Activated naive CD8-positive, alpha-beta T cell treated with anti-CD3 and anti-CD28 coated beads for 36 hours (primary cell): ENCODE data around the gene MINDY3. TPM values are rescaled to one million over a fixed set of nuclear protein-coding genes. Genes with fewer than 3 reads are reported as not detected.
"Not testable (repeated sequence)": the region's sequence is repeated elsewhere in the genome, so short reads cannot be mapped to it uniquely, and the experiment has no call there.

Source experiments
- DNase-seq: peaks from one replicate; pipeline ENCODE4 v3.0.0; 2021
- H3K27ac Mint-ChIP-seq: one replicate; pipeline ENCODE4 v1.8.0; 2022; ENCODE audit warnings: mild to moderate bottlenecking, moderate library complexity, mixed read lengths
- H3K27me3 Mint-ChIP-seq: one replicate; pipeline ENCODE4 v1.8.0; 2022; ENCODE audit warnings: mild to moderate bottlenecking, mixed read lengths
- H3K36me3 Mint-ChIP-seq: one replicate; pipeline ENCODE4 v1.8.0; 2021; ENCODE audit warnings: mild to moderate bottlenecking, mixed read lengths
- H3K4me1 Mint-ChIP-seq: one replicate; pipeline ENCODE4 v1.8.0; 2021; ENCODE audit warnings: mixed read lengths
- H3K4me3 Mint-ChIP-seq: one replicate; pipeline ENCODE4 v1.8.0; 2022; ENCODE audit warnings: mild to moderate bottlenecking, moderate library complexity, mixed read lengths
- H3K9me3 Mint-ChIP-seq: one replicate; pipeline ENCODE4 v1.8.0; 2022; ENCODE audit warnings: mixed read lengths
- total RNA-seq, 2 experiments: library from RNA; stranded (reverse); gene quantifications; one replicate each; pipeline ENCODE4 v1.2.3, GENCODE V29; 2021

The MINDY3 gene
- total RNA-seq, 2 experiments from 2014 or later: 17.7 to 18.0 TPM

DNA sequence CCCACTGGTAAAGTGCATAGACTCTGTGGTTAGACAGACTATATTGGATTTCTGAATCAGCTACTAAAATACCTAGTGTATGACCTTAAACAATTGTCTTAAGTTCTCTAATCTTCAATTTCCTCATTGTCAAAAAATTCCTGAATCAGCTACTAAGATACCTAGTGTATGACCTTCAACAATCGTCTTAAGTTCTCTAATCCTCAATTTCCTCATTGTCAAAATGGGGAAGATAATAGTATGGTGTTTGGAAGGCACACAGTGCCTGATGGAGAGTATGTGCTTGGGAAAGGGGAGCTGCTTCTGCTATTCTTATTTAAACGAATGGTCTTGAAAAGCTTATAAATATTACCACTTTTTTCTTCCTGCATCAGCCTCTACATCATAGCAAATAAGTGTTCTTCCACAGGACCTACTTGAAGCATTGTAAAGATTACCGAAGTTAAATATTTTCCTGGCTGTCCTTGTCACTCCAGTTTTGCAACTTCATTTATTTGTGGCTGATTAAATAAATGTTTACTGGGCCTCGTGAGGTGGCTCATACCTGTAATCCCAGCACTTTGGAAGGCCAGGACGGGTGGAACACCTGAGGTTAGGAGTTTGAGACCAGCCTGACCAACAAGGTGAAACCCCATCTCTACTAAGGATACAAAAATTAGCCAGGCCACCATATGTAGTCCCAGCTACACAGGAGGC, 76.2 kb downstream of the MINDY3 start:
- DNase-seq: no peak
- Mint-ChIP-seq H3K27ac (no peak overlapping the region), H3K4me1 (no peaks in the 10 kb centered on the region), H3K4me3 (no peak overlapping the region), H3K9me3 (peaks cover 1% of the 10 kb centered on the region), H3K36me3 (peaks cover 58% of the 10 kb centered on the region), H3K27me3 (no peaks in the 10 kb centered on the region)

DNA sequence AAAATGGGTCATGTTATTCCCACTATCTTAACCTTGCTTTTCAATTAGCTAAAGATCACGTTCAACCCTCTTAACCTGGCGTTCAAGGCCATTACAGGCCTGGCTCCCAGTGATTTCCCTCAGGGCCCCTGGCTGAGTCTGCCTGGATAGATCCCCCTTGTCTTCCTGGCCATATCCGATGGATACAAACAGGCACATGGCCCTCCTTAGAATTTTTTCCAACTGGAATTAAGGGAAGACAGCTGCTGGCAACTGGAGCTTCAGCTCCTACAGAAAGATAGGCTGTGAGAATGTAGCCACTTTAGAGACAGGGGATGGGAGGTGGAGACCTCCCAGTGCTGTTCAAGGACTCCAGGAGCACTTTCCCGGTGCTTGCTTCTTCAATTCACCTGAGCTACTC, 77.5 kb downstream of the MINDY3 start:
- DNase-seq: no peak
- no peak overlapping the region for H3K4me3 Mint-ChIP-seq
- peaks cover 63% of the 10 kb centered on the region for H3K36me3 Mint-ChIP-seq
- H3K9me3 Mint-ChIP-seq: peaks cover 3% of the 10 kb centered on the region
- H3K27ac Mint-ChIP-seq: no peak overlapping the region
- no peaks in the 10 kb centered on the region for H3K4me1 Mint-ChIP-seq
- no peaks in the 10 kb centered on the region for H3K27me3 Mint-ChIP-seq

DNA sequence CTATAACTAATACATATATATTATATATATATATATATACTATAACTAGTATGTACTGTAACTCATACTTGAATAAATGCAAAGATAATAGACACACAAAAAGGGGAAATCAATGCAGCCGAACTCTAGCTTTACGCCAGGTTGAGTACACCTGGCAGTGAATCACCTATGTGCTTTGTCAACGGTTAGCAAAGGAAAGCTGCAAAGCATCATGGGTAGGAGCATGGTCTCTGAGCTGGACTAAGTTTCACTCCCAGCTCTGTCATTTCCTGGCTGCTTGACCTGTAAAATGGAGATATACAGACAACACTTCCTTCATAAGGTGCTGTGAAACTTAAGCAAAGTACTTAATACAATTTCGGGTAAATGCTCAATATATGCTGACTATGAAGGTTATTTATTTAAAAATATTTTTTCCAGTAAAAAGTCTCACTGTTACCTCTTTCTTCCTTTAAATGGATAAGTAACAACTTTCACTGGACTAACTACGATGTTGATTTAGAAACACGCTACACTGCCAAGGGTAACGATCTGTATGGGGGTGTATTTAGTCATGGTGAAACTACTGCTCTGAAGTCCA, 78.8 kb downstream of the MINDY3 start:
- no peak for DNase-seq
- H3K27me3 Mint-ChIP-seq: no peaks in the 10 kb centered on the region
- no peak overlapping the region for H3K4me3 Mint-ChIP-seq
- H3K27ac Mint-ChIP-seq: no peak overlapping the region
- no peaks in the 10 kb centered on the region for H3K4me1 Mint-ChIP-seq
- peaks cover 12% of the 10 kb centered on the region for H3K9me3 Mint-ChIP-seq
- H3K36me3 Mint-ChIP-seq: peaks cover 70% of the 10 kb centered on the region

DNA sequence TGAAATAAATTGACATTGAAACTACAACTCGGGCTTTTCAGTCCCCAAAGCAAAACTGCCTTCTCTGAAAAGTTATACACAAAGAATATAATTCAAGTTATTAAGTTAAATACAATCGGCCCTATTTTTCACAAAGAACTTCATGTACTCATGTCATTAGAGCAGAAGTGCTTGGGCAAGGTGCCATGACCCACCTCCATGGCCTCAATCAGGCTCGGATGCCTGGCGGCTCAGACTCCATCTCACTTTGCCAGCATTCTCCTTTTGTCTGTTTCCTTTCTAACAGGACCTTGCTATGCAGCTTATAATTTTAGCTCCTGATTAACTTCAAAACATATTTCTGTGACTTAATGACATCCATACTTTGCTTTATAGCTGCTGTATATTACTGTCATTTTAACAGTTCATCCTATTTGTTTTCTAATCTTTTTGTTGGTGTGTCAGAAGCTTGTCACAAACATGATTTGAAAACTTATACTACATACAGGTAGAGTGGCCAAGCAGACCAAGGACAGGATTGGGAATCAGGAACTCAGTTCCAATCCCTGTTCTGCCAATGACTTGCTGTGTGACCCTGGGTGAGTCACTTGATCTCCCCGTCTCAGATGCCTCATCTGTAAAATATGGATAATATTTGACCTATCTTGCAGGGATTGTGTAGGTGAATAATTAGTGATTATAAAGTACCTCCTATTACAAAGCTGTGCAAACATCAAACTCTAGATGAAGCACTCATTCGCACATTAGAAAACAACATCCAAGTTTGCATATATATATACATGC, 79.8 kb downstream of the MINDY3 start:
- H3K27me3 Mint-ChIP-seq: no peaks in the 10 kb centered on the region
- no peak overlapping the region for H3K4me3 Mint-ChIP-seq
- DNase-seq: no peak
- no peaks in the 10 kb centered on the region for H3K4me1 Mint-ChIP-seq
- peaks cover 16% of the 10 kb centered on the region for H3K9me3 Mint-ChIP-seq
- no peak overlapping the region for H3K27ac Mint-ChIP-seq
- H3K36me3 Mint-ChIP-seq: peaks cover 75% of the 10 kb centered on the region

DNA sequence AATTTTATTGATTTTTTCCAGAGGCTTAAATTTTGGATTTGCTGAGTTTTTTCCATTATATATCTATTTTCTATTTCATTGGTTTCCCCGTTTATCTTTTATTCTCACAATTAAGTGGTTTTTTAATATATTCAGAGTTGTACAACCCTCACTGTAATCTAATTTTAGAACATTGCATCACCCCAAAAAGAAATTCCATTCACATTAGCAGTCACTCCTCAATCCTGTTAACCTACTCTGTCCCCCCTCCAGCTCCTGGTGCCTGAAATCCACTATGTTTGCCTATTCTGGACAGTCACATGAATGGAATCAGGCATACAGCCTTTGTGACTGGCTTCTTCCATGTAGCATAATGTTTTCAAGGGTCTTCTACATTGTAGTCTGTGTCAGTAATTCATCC, 84.8 kb downstream of the MINDY3 start:
- no peaks in the 10 kb centered on the region for H3K4me1 Mint-ChIP-seq
- no peak for DNase-seq
- H3K9me3 Mint-ChIP-seq: peaks cover 18% of the 10 kb centered on the region
- no peak overlapping the region for H3K27ac Mint-ChIP-seq
- no peak overlapping the region for H3K4me3 Mint-ChIP-seq
- peaks cover 64% of the 10 kb centered on the region for H3K36me3 Mint-ChIP-seq
- H3K27me3 Mint-ChIP-seq: no peaks in the 10 kb centered on the region

DNA sequence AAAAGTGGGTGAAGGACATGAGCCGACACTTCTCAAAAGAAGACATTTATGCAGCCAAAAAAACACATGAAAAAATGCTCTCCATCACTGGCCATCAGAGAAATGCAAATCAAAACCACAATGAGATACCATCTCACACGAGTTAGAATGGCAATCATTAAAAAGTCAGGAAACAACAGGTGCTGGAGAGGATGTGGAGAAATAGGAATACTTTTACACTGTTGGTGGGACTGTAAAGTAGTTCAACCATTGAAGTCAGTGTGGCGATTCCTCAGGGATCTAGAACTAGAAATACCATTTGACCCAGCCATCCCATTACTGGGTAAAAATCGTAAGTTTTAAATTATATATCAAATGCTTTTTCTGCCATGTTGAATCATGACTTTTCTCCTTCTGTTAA, 85.8 kb downstream of the MINDY3 start:
- not testable (repeated sequence) for H3K27ac Mint-ChIP-seq, H3K4me1 Mint-ChIP-seq, H3K4me3 Mint-ChIP-seq, H3K27me3 Mint-ChIP-seq, DNase-seq
- peaks cover 67% of the 10 kb centered on the region for H3K36me3 Mint-ChIP-seq
- H3K9me3 Mint-ChIP-seq: peaks cover 17% of the 10 kb centered on the region

DNA sequence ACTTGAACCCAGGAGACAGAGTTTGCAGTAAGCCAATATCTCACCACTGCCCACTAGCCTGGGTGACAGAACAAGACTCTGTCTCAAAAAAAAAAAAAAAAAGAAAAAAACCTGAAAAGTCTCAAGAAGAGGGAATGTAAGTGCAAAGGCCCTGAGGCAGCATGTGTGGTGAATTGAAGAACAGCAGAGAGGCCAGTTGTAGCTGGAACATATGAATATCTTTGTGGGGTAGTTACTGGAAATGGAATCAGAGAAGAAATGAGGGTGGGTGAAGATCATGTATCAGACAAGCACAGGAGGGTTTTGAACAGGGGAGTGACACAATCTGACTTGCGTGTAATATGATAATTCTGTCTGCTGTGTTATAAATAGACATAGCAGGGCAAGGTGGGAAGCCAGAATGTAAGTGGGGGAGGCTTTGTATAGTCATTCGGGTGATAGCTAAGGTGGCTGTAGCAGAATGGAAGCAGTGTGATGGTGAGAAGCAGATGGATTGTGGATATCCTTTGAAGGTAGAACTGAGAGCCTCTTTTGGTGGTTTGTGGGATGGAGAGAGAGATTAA, 95.3 kb downstream of the MINDY3 start:
- Mint-ChIP-seq H3K36me3 (peaks cover 14% of the 10 kb centered on the region), H3K27ac (no peak overlapping the region), H3K4me1 (no peaks in the 10 kb centered on the region), H3K27me3 (peaks cover 3% of the 10 kb centered on the region), H3K9me3 (peaks cover 5% of the 10 kb centered on the region), H3K4me3 (no peak overlapping the region)
- no peak for DNase-seq

DNA sequence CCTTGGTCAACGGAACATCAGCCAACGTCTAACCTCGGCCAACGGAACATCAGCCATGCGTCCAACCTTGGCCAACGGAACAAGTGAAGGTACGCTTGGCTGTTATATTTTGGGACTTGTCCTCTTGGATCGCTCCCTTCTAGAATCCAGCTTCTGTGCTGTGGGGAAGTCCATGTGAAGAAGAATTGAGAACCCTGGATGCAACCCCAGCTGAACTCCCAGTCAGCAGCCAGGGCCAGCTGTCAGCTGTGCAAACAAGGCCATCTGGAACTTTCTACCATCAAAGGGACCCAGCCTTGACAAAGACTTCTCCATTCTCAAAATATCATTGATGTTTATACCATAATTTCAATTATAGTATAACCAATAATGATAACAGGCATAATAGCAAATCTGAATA, 97.3 kb downstream of the MINDY3 start:
- H3K36me3 Mint-ChIP-seq: peaks cover 5% of the 10 kb centered on the region
- no peak for DNase-seq
- H3K4me3 Mint-ChIP-seq: no peak overlapping the region
- no peaks in the 10 kb centered on the region for H3K4me1 Mint-ChIP-seq
- peaks cover 5% of the 10 kb centered on the region for H3K9me3 Mint-ChIP-seq
- H3K27ac Mint-ChIP-seq: no peak overlapping the region
- peaks cover 3% of the 10 kb centered on the region for H3K27me3 Mint-ChIP-seq

DNA sequence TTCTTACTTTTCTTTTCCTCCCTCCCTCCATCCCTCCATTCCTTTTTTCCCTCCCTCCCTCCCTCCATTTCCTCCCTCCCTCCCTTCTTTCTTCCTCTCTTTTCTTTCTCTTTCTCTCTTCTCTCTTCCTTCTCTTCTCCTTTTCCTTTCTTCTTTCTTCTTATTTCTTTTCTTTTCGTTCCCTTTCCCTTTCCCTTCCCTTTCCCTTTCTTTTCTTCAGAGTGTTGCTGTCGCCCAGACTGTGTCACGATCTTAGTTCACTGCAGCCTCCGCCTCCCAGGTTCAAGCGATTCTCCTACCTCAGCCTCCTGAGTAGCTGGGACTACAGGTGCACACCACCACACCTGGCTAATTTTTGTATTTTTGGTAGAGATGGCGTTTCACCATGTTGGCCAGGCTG, 98.1 kb downstream of the MINDY3 start:
- H3K36me3 Mint-ChIP-seq, H3K4me1 Mint-ChIP-seq, H3K4me3 Mint-ChIP-seq, H3K9me3 Mint-ChIP-seq, H3K27ac Mint-ChIP-seq, H3K27me3 Mint-ChIP-seq, DNase-seq: not testable (repeated sequence)

DNA sequence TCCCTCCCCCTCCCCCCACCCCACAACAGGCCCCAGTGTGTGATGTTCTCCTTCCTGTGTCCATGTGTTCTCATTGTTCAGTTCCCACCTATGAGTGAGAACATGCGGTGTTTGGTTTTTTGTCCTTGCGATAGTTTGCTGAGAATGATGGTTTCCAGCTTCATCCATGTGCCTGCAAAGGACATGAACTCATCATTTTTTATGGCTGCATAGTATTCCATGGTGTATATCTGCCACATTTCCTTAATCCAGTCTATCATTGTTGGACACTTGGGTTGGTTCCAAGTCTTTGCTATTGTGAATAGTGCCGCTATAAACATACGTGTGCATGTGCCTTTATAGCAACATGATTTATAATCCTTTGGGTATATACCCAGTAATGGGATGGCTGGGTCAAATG, 99.1 kb downstream of the MINDY3 start:
- not testable (repeated sequence) for H3K9me3 Mint-ChIP-seq, H3K27ac Mint-ChIP-seq, DNase-seq, H3K4me1 Mint-ChIP-seq, H3K27me3 Mint-ChIP-seq, H3K4me3 Mint-ChIP-seq, H3K36me3 Mint-ChIP-seq

DNA sequence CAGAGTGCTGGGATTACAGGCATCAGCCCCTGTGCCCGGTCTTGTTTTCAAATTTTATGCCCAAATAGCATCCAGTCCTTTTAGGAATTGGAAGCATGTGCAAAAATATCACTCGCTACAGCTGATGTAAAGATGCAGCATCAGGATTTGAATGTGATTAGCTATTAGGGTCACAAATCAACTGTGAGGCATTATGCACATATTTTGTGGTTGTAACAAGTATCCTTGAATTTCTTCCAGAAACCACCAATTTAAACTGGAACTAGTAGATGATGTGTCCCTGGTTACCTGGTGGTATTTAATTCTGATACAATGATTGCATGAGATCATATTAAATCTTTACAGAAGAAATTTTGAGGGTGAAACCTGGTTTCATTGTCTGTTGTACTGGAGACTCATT, 99.6 kb downstream of the MINDY3 start:
- no peak for DNase-seq
- Mint-ChIP-seq H3K27ac (no peak overlapping the region), H3K9me3 (peaks cover 5% of the 10 kb centered on the region), H3K27me3 (peaks cover 8% of the 10 kb centered on the region), H3K4me1 (no peaks in the 10 kb centered on the region), H3K36me3 (peaks cover 5% of the 10 kb centered on the region), H3K4me3 (no peak overlapping the region)

DNA sequence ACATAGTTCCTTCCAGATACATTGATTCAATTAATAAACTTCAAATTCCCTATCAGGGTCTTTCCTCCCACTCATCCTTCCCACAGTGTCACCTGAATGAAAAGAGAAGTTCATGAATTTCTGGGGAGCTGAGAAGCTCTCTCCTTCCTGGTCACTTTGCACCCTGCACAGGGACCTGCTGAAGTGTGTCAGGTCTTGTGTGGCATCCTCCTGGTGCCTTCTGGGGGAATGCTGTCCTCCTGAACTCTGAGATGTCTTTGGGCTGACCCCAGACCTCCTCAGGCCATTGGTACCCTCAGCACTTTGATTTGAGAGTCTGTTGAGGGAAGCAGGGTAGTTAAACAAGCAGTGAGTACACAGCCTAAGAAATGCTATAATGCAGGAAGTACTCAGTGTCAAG, 101.0 kb downstream of the MINDY3 start:
- DNase-seq: no peak
- peaks cover 2% of the 10 kb centered on the region for H3K9me3 Mint-ChIP-seq
- no peak overlapping the region for H3K4me3 Mint-ChIP-seq
- no peak overlapping the region for H3K27ac Mint-ChIP-seq
- no peaks in the 10 kb centered on the region for H3K4me1 Mint-ChIP-seq
- H3K36me3 Mint-ChIP-seq: no peaks in the 10 kb centered on the region
- H3K27me3 Mint-ChIP-seq: peaks cover 8% of the 10 kb centered on the region

DNA sequence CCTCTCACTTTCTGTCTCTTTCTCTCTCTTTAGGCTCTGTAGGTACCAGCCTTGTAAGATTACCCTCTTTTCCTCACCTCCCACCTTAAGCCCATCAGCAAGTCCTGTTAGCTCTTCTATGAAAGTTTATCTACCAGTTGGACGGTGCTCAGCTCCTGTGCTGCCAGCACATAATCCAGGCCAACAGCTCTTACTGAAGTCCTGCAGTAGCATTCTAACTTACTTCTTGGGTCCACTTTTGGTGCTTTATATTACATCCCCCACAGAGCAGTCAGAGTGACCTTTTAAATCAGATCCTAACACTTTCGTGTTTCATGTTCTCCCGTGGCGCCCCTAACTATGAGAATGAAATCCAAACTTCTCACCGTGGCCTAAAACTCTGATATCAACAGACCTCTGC, 101.7 kb downstream of the MINDY3 start:
- Mint-ChIP-seq H3K27me3 (peaks cover 8% of the 10 kb centered on the region), H3K36me3 (no peaks in the 10 kb centered on the region), H3K9me3 (peaks cover 2% of the 10 kb centered on the region), H3K4me3 (no peak overlapping the region), H3K4me1 (no peaks in the 10 kb centered on the region), H3K27ac (no peak overlapping the region)
- DNase-seq: no peak

DNA sequence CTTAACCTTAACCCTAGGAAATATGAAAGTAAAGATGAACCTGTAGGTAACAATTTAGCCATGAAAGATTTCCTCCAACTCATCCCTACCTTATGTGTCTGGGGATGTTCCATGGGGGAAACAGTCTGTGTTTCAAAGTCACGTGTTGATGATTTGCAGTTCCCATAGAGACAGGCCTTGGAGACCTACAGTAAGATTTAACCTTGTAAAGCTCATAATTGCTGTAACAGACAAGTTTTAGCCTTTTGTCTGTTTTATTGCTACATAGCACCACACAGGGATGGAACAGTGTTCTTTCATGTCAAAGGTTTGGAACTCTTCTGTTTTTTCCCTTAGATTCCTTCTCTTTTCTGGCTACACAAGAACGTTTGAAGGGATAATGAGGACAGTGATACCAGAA, 105.4 kb downstream of the MINDY3 start:
- no peak overlapping the region for H3K27ac Mint-ChIP-seq
- H3K4me3 Mint-ChIP-seq: no peak overlapping the region
- H3K36me3 Mint-ChIP-seq: no peaks in the 10 kb centered on the region
- H3K9me3 Mint-ChIP-seq: no peaks in the 10 kb centered on the region
- H3K27me3 Mint-ChIP-seq: peaks cover 26% of the 10 kb centered on the region
- DNase-seq: no peak
- H3K4me1 Mint-ChIP-seq: no peaks in the 10 kb centered on the region

DNA sequence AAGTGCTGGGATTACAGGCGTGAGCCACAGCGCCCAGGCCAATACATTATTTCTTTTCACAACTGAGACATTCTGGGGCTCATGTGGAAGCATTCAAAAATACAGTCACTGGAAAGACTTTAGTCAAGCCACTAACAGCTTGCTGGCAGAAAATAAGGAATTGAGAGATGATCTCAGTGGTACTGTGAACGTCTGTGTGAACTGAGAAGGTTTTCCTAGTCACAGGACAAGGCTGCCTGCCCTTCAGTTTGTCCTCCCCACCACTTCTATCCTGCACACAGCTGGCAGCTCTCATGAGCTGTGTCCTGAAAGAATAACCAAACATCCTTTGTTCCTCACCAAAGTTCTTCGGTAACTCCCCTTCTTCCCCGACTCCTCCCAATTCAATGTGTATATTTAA, 109.3 kb downstream of the MINDY3 start:
- H3K36me3 Mint-ChIP-seq: no peaks in the 10 kb centered on the region
- peaks cover 20% of the 10 kb centered on the region for H3K27me3 Mint-ChIP-seq
- no peak overlapping the region for H3K4me3 Mint-ChIP-seq
- no peak for DNase-seq
- H3K27ac Mint-ChIP-seq: no peak overlapping the region
- H3K9me3 Mint-ChIP-seq: no peaks in the 10 kb centered on the region
- H3K4me1 Mint-ChIP-seq: no peaks in the 10 kb centered on the region
